HEK293 (cell line): ENCODE results near the gene FBXO2.

Experiments used
- CTCF ChIA-PET: fragments of 350-600 bp; formaldehyde crosslinking; extraction: SDS; loops from one replicate; lab custom pipeline; 2021; ENCODE audit warnings: antibody characterized with exemption; lab: Yijun Ruan, JAX
- POLR2A ChIA-PET: fragments of 300-600 bp; formaldehyde crosslinking; extraction: SDS; loops from one replicate; lab custom pipeline; 2020; ENCODE audit warnings: antibody characterized with exemption, inconsistent platforms; lab: Yijun Ruan, JAX
- H3K27ac ChIP-seq: fragments of 200-500 bp; sonication (Bioruptor generic); 2 replicates; pipeline ENCODE4 v1.5.1; 2014; ENCODE audit warnings: low read depth, low read length, control low read depth, inconsistent platforms; ENCODE audit errors: extremely low read depth
- H3K36me3 ChIP-seq, 2 experiments: fragments of 200-500 bp in 1 of 2; sonication (Bioruptor generic) in 1 of 2; 1 replicate in 1 of 2; 2 replicates in 1 of 2; pipeline ENCODE4 v1.5.1; 2014 to 2017; ENCODE audit warnings: inconsistent platforms in 2 of 2, low read length in 2 of 2; ENCODE audit not compliant: control insufficient read depth in 2 of 2, insufficient read depth in 1 of 2
- H3K4me1 ChIP-seq: fragments of 200-500 bp; sonication (Bioruptor generic); 2 replicates; pipeline ENCODE4 v1.5.1; 2014; ENCODE audit warnings: mild to moderate bottlenecking, low read length, inconsistent platforms; ENCODE audit not compliant: control insufficient read depth, insufficient read depth
- H3K4me3 ChIP-seq: 2 replicates; pipeline ENCODE4 v1.5.1; 2011; ENCODE audit warnings: low read depth, mild to moderate bottlenecking, control low read depth, low read length, moderate library complexity
- H3K9me3 ChIP-seq: fragments of 200-500 bp; sonication (Bioruptor generic); 2 replicates; pipeline ENCODE4 v1.5.1; 2014; ENCODE audit warnings: low read depth, low read length, inconsistent platforms; ENCODE audit not compliant: control insufficient read depth, insufficient read depth
- GLI4 ChIP-seq: fragments of 450-650 bp; formaldehyde crosslinking; IDR thresholded peaks from 2 replicates; pipeline ENCODE4 v1.5.1; 2016; ENCODE audit warnings: missing biosample characterization, missing genetic modification characterization
- IKZF3 ChIP-seq: fragments of 450-650 bp; IDR thresholded peaks from 2 replicates; pipeline ENCODE4 v1.5.0; 2018; ENCODE audit warnings: missing biosample characterization, mild to moderate bottlenecking, missing genetic modification characterization, moderate library complexity
- MZF1 ChIP-seq: fragments of 450-650 bp; formaldehyde crosslinking; IDR thresholded peaks from 2 replicates; pipeline ENCODE4 v1.5.1; 2017; ENCODE audit warnings: missing biosample characterization, missing genetic modification characterization, borderline replicate concordance
- SALL2 ChIP-seq: fragments of 450-650 bp; formaldehyde crosslinking; IDR thresholded peaks from 2 replicates; pipeline ENCODE4 v1.5.0; 2017; ENCODE audit warnings: missing biosample characterization, mild to moderate bottlenecking, missing genetic modification characterization, borderline replicate concordance
- SCRT2 ChIP-seq: fragments of 450-650 bp; formaldehyde crosslinking; IDR thresholded peaks from 2 replicates; pipeline ENCODE4 v1.5.1; 2016; ENCODE audit warnings: missing biosample characterization, missing genetic modification characterization
- SETDB1 ChIP-seq: IDR thresholded peaks from one replicate; pipeline ENCODE4 v1.6.1; 2017; ENCODE audit warnings: mild to moderate bottlenecking, low read length, moderate library complexity, mixed read lengths; ENCODE audit not compliant: insufficient read length
- ZBTB26 ChIP-seq: fragments of 450-650 bp; formaldehyde crosslinking; optimal IDR thresholded peaks from 2 replicates; pipeline ENCODE3; 2016; ENCODE audit warnings: missing biosample characterization, mild to moderate bottlenecking, missing genetic modification characterization
- ZNF157 ChIP-seq: fragments of 450-650 bp; formaldehyde crosslinking; IDR thresholded peaks from 2 replicates; pipeline ENCODE4 v1.5.1; 2016; ENCODE audit warnings: missing biosample characterization, missing genetic modification characterization
- ZNF184 ChIP-seq: fragments of 450-650 bp; IDR thresholded peaks from 2 replicates; pipeline ENCODE4 v1.5.1; 2018; ENCODE audit warnings: missing biosample characterization, mild to moderate bottlenecking, missing genetic modification characterization
- ZNF248 ChIP-seq: fragments of 450-650 bp; formaldehyde crosslinking; IDR thresholded peaks from 2 replicates; pipeline ENCODE4 v1.5.1; 2017; ENCODE audit warnings: missing biosample characterization, missing genetic modification characterization
- ZNF302 ChIP-seq: fragments of 450-650 bp; formaldehyde crosslinking; IDR thresholded peaks from 2 replicates; pipeline ENCODE4 v1.5.1; 2016; ENCODE audit warnings: missing biosample characterization, missing genetic modification characterization, low read depth
- ZNF311 ChIP-seq: fragments of 450-650 bp; formaldehyde crosslinking; IDR thresholded peaks from 2 replicates; pipeline ENCODE4 v1.5.1; 2017; ENCODE audit warnings: missing biosample characterization, missing genetic modification characterization, borderline replicate concordance
- ZNF324 ChIP-seq: fragments of 450-650 bp; formaldehyde crosslinking; IDR thresholded peaks from 2 replicates; pipeline ENCODE4 v1.5.1; 2016; ENCODE audit warnings: missing biosample characterization, missing genetic modification characterization
- ZNF341 ChIP-seq: fragments of 450-650 bp; formaldehyde crosslinking; IDR thresholded peaks from 2 replicates; pipeline ENCODE4; 2016; ENCODE audit warnings: low read depth, missing biosample characterization, missing genetic modification characterization
- ZNF362 ChIP-seq: fragments of 450-650 bp; formaldehyde crosslinking; IDR thresholded peaks from 2 replicates; pipeline ENCODE4 v1.5.1; 2016; ENCODE audit warnings: missing biosample characterization, missing genetic modification characterization
- ZNF366 ChIP-seq: fragments of 450-650 bp; formaldehyde crosslinking; conservative IDR thresholded peaks from 2 replicates; pipeline ENCODE4 v1.5.1; 2016; ENCODE audit warnings: missing biosample characterization, missing genetic modification characterization
- ZNF398 ChIP-seq: fragments of 450-650 bp; formaldehyde crosslinking; IDR thresholded peaks from 2 replicates; pipeline ENCODE4 v1.5.1; 2017; ENCODE audit warnings: missing biosample characterization, missing genetic modification characterization
- ZNF404 ChIP-seq: fragments of 450-650 bp; formaldehyde crosslinking; IDR thresholded peaks from 2 replicates; pipeline ENCODE4 v1.5.1; 2017; ENCODE audit warnings: missing biosample characterization, missing genetic modification characterization
- ZNF433 ChIP-seq: fragments of 450-650 bp; formaldehyde crosslinking; IDR thresholded peaks from 2 replicates; pipeline ENCODE4 v1.5.1; 2016; ENCODE audit warnings: missing biosample characterization, missing genetic modification characterization, low read depth
- ZNF473 ChIP-seq: fragments of 450-650 bp; formaldehyde crosslinking; IDR thresholded peaks from 2 replicates; pipeline ENCODE4 v1.5.1; 2017; ENCODE audit warnings: missing biosample characterization, missing genetic modification characterization
- ZNF558 ChIP-seq: fragments of 450-650 bp; formaldehyde crosslinking; IDR thresholded peaks from 2 replicates; pipeline ENCODE4 v1.5.1; 2016; ENCODE audit warnings: missing biosample characterization, missing genetic modification characterization
- ZNF571 ChIP-seq: fragments of 450-650 bp; formaldehyde crosslinking; IDR thresholded peaks from 2 replicates; pipeline ENCODE4 v1.5.0; 2017; ENCODE audit warnings: missing biosample characterization, missing genetic modification characterization
- ZNF626 ChIP-seq: fragments of 450-650 bp; sonication (Bioruptor Pico); formaldehyde crosslinking; IDR thresholded peaks from 2 replicates; pipeline ENCODE4 v1.5.1; 2018; ENCODE audit warnings: missing biosample characterization, missing genetic modification characterization, inconsistent platforms
- ZNF704 ChIP-seq: fragments of 450-650 bp; formaldehyde crosslinking; IDR thresholded peaks from 2 replicates; pipeline ENCODE4 v1.5.1; 2016; ENCODE audit warnings: missing biosample characterization, missing genetic modification characterization
- ZNF768 ChIP-seq: fragments of 450-650 bp; formaldehyde crosslinking; IDR thresholded peaks from 2 replicates; pipeline ENCODE4 v1.5.1; 2018; ENCODE audit warnings: missing biosample characterization, mild to moderate bottlenecking, missing genetic modification characterization
- ZNF830 ChIP-seq: fragments of 450-650 bp; IDR thresholded peaks from 2 replicates; pipeline ENCODE4 v1.5.0; 2018; ENCODE audit warnings: missing biosample characterization, missing genetic modification characterization, low read depth, mild to moderate bottlenecking, moderate library complexity
- TF ChIP-seq, protein P1 (sequence below): fragments of 450-650 bp; IDR thresholded peaks from 2 replicates; pipeline ENCODE4 v1.5.1; 2018; ENCODE audit warnings: missing biosample characterization, mild to moderate bottlenecking, missing genetic modification characterization
- TF ChIP-seq, protein P2 (sequence below): fragments of 450-650 bp; formaldehyde crosslinking; IDR thresholded peaks from 2 replicates; pipeline ENCODE4 v1.5.1; 2017; ENCODE audit warnings: missing biosample characterization, missing genetic modification characterization

The FBXO2 gene

DNA sequence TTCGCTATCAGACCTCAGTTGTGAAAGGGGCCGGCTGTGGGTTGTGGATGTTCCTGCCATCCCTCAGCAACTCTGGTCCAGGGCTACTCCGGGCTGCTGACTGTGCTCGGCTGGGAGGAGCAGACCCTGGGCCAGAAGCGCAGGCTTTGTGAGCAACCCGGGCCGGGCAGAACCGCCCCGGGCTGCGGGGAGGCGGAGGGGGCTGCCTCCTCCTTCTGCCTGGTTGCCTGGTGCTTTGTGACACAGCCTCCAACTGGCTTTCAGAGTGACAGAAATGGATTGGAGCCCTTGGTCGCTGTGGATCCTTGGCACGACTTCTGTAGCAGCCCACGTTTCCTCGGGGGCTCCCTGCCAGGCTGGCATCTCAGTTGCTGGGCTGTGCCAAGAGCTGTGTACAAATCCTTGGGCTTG, 47.3 kb upstream of the FBXO2 start:
- H3K27ac ChIP-seq: no peak overlapping the region
- CTCF ChIA-PET: no interaction called here
- TF ChIP-seq SETDB1 (no peak), MZF1 (tag by site-specific recombination) (no peak), ZNF341 (tag by site-specific recombination) (no peak), SALL2 (tag by site-specific recombination) (no peak), IKZF3 (tag by site-specific recombination) (no peak), ZNF248 (tag by site-specific recombination) (no peak), ZNF473 (tag by site-specific recombination) (no peak), ZNF362 (tag by site-specific recombination) (no peak), ZNF302 (tag by site-specific recombination) (no peak), ZNF398 (no peak), ZNF768 (tag by site-specific recombination) (no peak), ZNF366 (tag by site-specific recombination) (no peak), ZNF311 (tag by site-specific recombination) (no peak), ZNF324 (no peak), ZNF704 (no peak), ZNF571 (no peak)
- TF ChIP-seq, protein P1, sequence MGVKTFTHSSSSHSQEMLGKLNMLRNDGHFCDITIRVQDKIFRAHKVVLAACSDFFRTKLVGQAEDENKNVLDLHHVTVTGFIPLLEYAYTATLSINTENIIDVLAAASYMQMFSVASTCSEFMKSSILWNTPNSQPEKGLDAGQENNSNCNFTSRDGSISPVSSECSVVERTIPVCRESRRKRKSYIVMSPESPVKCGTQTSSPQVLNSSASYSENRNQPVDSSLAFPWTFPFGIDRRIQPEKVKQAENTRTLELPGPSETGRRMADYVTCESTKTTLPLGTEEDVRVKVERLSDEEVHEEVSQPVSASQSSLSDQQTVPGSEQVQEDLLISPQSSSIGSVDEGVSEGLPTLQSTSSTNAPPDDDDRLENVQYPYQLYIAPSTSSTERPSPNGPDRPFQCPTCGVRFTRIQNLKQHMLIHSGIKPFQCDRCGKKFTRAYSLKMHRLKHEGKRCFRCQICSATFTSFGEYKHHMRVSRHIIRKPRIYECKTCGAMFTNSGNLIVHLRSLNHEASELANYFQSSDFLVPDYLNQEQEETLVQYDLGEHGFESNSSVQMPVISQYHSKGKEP: no peak
- TF ChIP-seq, all 188 proteins: peak for 0
- POLR2A ChIA-PET: no interaction called here
- Histone ChIP-seq H3K4me3 (no peak overlapping the region), H3K36me3 (no peaks in the 10 kb centered on the region), H3K9me3 (no peaks in the 10 kb centered on the region), H3K4me1 (no peaks in the 10 kb centered on the region)

DNA sequence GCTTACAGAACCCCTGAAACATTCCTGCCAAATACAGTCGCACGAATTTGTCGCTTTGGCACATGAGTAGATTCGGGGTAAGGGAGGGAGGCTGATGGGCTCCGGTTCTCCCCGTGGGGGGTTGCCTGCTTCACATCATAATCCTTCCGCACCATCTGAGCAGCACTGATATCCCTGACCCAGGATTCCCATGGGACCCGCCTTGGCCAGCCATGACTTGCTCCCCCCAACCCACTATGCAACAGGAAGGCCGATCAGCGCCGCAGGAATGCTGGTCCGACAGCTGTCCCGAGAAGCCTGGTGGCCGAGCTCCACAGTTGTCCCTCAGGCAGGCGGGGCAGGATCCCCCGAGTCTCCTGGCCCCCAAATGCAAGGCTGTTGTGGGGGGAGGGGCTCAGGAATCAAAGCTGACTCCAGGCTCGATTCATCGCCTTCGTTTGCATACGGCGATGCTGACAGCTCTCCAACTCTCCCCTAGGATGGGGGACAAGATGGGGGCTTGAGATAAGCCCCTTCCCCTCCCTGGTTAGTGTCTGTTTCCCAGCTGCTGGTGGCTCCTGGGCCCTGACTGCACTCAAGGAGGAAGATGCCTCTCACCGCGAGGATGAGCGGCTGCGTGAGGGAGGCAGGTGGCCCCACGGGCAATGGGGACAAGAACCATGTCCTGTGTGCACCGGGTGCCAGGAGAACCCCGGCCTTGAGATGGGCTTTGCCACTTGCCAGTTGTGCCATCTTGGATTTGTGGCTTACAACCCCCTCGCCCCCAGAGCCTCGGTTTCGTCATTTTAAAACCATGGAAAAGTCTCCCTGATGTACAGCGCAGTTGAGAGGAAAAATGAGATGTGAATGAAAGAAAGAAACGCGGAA, 46.6 kb upstream of the FBXO2 start:
- CTCF ChIA-PET: interaction anchor here (0.8 to 1.4 kb wide), 4 partner anchors 10 to 57 kb away, joined by 3 to 10 read pairs (median 4); no protein-coding TSS in a partner anchor
- no peaks in the 10 kb centered on the region for H3K36me3 ChIP-seq
- H3K27ac ChIP-seq: no peak overlapping the region
- POLR2A ChIA-PET: no interaction called here
- no peaks in the 10 kb centered on the region for H3K4me1 ChIP-seq
- no peaks in the 10 kb centered on the region for H3K9me3 ChIP-seq
- no peak overlapping the region for H3K4me3 ChIP-seq
- TF ChIP-seq, protein P2, sequence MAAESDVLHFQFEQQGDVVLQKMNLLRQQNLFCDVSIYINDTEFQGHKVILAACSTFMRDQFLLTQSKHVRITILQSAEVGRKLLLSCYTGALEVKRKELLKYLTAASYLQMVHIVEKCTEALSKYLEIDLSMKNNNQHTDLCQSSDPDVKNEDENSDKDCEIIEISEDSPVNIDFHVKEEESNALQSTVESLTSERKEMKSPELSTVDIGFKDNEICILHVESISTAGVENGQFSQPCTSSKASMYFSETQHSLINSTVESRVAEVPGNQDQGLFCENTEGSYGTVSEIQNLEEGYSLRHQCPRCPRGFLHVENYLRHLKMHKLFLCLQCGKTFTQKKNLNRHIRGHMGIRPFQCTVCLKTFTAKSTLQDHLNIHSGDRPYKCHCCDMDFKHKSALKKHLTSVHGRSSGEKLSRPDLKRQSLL (tag by site-specific recombination): no peak
- TF ChIP-seq ZNF157 (no peak), ZNF558 (tag by site-specific recombination) (no peak), SCRT2 (tag by site-specific recombination) (0 out of 2 replicates have a peak, but pooled peaks have one; percentile 15), ZNF830 (tag by site-specific recombination) (no peak), ZNF184 (no peak), ZBTB26 (tag by site-specific recombination) (peak; percentile 9), ZNF404 (no peak), GLI4 (no peak), ZNF626 (tag by site-specific recombination) (no peak), ZNF433 (tag by site-specific recombination) (no peak)
